GM12878 (cell line): ENCODE data around the gene SYNE4. TPM values are rescaled to one million over a fixed set of nuclear protein-coding genes. Genes with fewer than 3 reads are reported as not detected.

Experiments used
- BRCA1 ChIP-seq: IDR thresholded peaks from 2 replicates; pipeline ENCODE4 v1.6.1; 2011; ENCODE audit warnings: low read depth, low read length, improper control_type of control experiment
- ESRRA ChIP-seq: IDR thresholded peaks from 2 replicates; pipeline ENCODE4 v1.6.1; 2012; ENCODE audit warnings: mild to moderate bottlenecking, low read length, improper control_type of control experiment
- EZH2 ChIP-seq: IDR thresholded peaks from 2 replicates; pipeline ENCODE4 v1.6.1; 2012; ENCODE audit warnings: low read depth, mild to moderate bottlenecking, control low read depth, inconsistent platforms, low read length, borderline replicate concordance; ENCODE audit not compliant: control insufficient read depth
- FOXM1 ChIP-seq: IDR thresholded peaks from 2 replicates; pipeline ENCODE4 v1.6.1; 2012; ENCODE audit warnings: low read depth, mild to moderate bottlenecking, inconsistent platforms, low read length, moderate library complexity
- KDM1A ChIP-seq: fragments of 200-600 bp; sonication (generic); IDR thresholded peaks from 2 replicates; pipeline ENCODE4 v1.6.1; 2016; ENCODE audit warnings: borderline replicate concordance
- MEF2B ChIP-seq: fragments of 450-650 bp; IDR thresholded peaks from 2 replicates; pipeline ENCODE4 v1.6.1; 2018; ENCODE audit warnings: mild to moderate bottlenecking, moderate library complexity; ENCODE audit not compliant: partially characterized antibody, poor library complexity, severe bottlenecking
- MLLT1 ChIP-seq: fragments of 450-650 bp; IDR thresholded peaks from 2 replicates; pipeline ENCODE4 v1.6.1; 2016; ENCODE audit warnings: mild to moderate bottlenecking
- MTA3 ChIP-seq: IDR thresholded peaks from 2 replicates; pipeline ENCODE4 v1.6.1; 2012; ENCODE audit warnings: low read length, inconsistent platforms, borderline replicate concordance
- MYB ChIP-seq: fragments of 150-350 bp; IDR thresholded peaks from 2 replicates; pipeline ENCODE4 v1.6.1; 2014; ENCODE audit warnings: mild to moderate bottlenecking, low read depth, low read length, borderline replicate concordance
- MYC ChIP-seq: IDR thresholded peaks from 2 replicates; pipeline ENCODE4 v1.6.1; 2011; ENCODE audit warnings: mild to moderate bottlenecking, low read length, moderate library complexity, inconsistent platforms; ENCODE audit not compliant: insufficient read depth, insufficient replicate concordance, insufficient read length, severe bottlenecking
- NFYA ChIP-seq: IDR thresholded peaks from 2 replicates; pipeline ENCODE4 v1.6.1; 2011; ENCODE audit warnings: low read depth, mild to moderate bottlenecking, low read length, improper control_type of control experiment, borderline replicate concordance
- NKRF ChIP-seq: fragments of 450-650 bp; conservative IDR thresholded peaks from 2 replicates; pipeline ENCODE4 v1.6.1; 2017; ENCODE audit warnings: mild to moderate bottlenecking, moderate library complexity
- NR2F1 ChIP-seq: fragments of 450-650 bp; conservative IDR thresholded peaks from 2 replicates; pipeline ENCODE4 v1.6.1; 2017; ENCODE audit warnings: mild to moderate bottlenecking
- PML ChIP-seq: IDR thresholded peaks from 2 replicates; pipeline ENCODE4 v1.6.1; 2012; ENCODE audit warnings: low read length, inconsistent platforms
- POLR2A ChIP-seq: IDR thresholded peaks from 2 replicates; pipeline ENCODE4 v1.6.1; 2011; ENCODE audit warnings: low read depth, mild to moderate bottlenecking, low read length
- RAD51 ChIP-seq: fragments of 450-650 bp; IDR thresholded peaks from 2 replicates; pipeline ENCODE4 v1.6.1; 2016; ENCODE audit warnings: moderate library complexity, mild to moderate bottlenecking, inconsistent platforms
- RELA ChIP-seq: fragments of 450-650 bp; IDR thresholded peaks from 2 replicates; pipeline ENCODE4 v1.8.0; 2014; ENCODE audit warnings: borderline replicate concordance; ENCODE audit not compliant: partially characterized antibody
- REST ChIP-seq: IDR thresholded peaks from 2 replicates; pipeline ENCODE4 v1.6.1; 2012; ENCODE audit warnings: mild to moderate bottlenecking, low read depth, low read length
- SUZ12 ChIP-seq: fragments of 200-600 bp; sonication (generic); IDR thresholded peaks from one replicate; pipeline ENCODE4 v1.6.1; 2018; ENCODE audit warnings: antibody characterized with exemption, mild to moderate bottlenecking; ENCODE audit not compliant: unreplicated experiment
- YY1 ChIP-seq: IDR thresholded peaks from 2 replicates; pipeline ENCODE4 v1.6.1; 2011; ENCODE audit warnings: low read depth, mild to moderate bottlenecking, low read length
- ZNF622 ChIP-seq: fragments of 450-650 bp; IDR thresholded peaks from 2 replicates; pipeline ENCODE4 v1.6.1; 2017; ENCODE audit warnings: mild to moderate bottlenecking, inconsistent platforms
- polyA plus RNA-seq, 11 experiments: library from polyadenylated mRNA; depleted of rRNA in 4 of 11; unstranded in 6 of 11; stranded (reverse) in 5 of 11; fragments of >200 nt; fragmentation: Nextera tagmentation in 4 of 11; fragmentation: Illumina TruSeq in 1 of 11; extraction: Ambion mirVana in 4 of 11; extraction: Trizol in 1 of 11; gene quantifications; 1 replicate in 1 of 11; 2 replicates in 10 of 11; pipeline versions ENCODE4 v1.2.1 to v1.2.3, GENCODE V29; 2011 to 2016; ENCODE audit warnings: inconsistent platforms in 2 of 11, missing spikeins in 2 of 11, low read depth in 1 of 11
- total RNA-seq, 4 experiments: library from RNA; depleted of rRNA in 3 of 4; stranded (reverse); fragments of >200 nt in 3 of 4; fragmentation: Illumina TruSeq in 1 of 4; extraction: Trizol in 1 of 4; gene quantifications; 2 replicates each; pipeline versions ENCODE4 v1.2.1 to v1.2.3, GENCODE V29; 2013 to 2021

The SYNE4 gene
- total and polyA plus RNA-seq, 10 of the 15 experiments (the other 5 are each of a cell fraction or from before 2014, with no cell fraction given), result 0.35 to 1.2 (median 0.71) TPM

GRCh38 chr19:36054119-36054732 is 45.6 kb upstream of the SYNE4 start, which contains the start of gene THAP8 (continued):
- no peak for TF ChIP-seq MYC
- no peak for TF ChIP-seq ESRRA
- peak; percentile 97 for TF ChIP-seq RELA
- TF ChIP-seq NFYA, result no peak
- no peak for TF ChIP-seq KDM1A
- TF ChIP-seq SUZ12, result no peak
- peak; percentile 44; the same call in 1 of the 2 replicates for TF ChIP-seq NKRF
- TF ChIP-seq YY1, result peak; percentile 23; the same call in 1 of the 2 replicates
- TF ChIP-seq PML, result peak; percentile 40; the same call in 1 of the 2 replicates
- no peak for TF ChIP-seq MTA3
- no peak for TF ChIP-seq MLLT1
- no peak for TF ChIP-seq MYB
- peak; percentile 84 for TF ChIP-seq POLR2A
- peak; percentile 100 for TF ChIP-seq RAD51
- TF ChIP-seq NR2F1, result peak; percentile 45; the same call in 1 of the 2 replicates
- TF ChIP-seq MEF2B, result peak; percentile 69
- no peak for TF ChIP-seq EZH2
- TF ChIP-seq BRCA1, result 0 out of 2 replicates have a peak, but pooled peaks have one; percentile 1
- no peak for TF ChIP-seq FOXM1
- 0 out of 2 replicates have a peak, but pooled peaks have one; percentile 7 for TF ChIP-seq REST
- no peak for TF ChIP-seq ZNF622
